ENCODE results near the gene MRPS33. TPM values are rescaled to one million over a fixed set of nuclear protein-coding genes. Genes with fewer than 3 reads are reported as not detected.

The MRPS33 gene
- total RNA-seq, 1 donor, result 23.2 TPM

Small RNA genes within 50 kb of the gene (small RNA-seq; reads per million reads assigned to genes)
- gene RNU4-74P, result not detected

Other genes starting within 250 kb of the MRPS33 start
- 30.0 and 31.2 TPM in 2 replicates for gene BRAF, start 90.0 kb downstream of the MRPS33 start, total RNA-seq
- gene TMEM178B, start 59.1 kb upstream of the MRPS33 start, total RNA-seq, result 1.1 and 2.1 TPM in 2 replicates